Lung (tissue), 12 donors: ENCODE results near the gene SGTA. TPM values are rescaled to one million over a fixed set of nuclear protein-coding genes. Genes with fewer than 3 reads are reported as not detected.

Experiments used
- ATAC-seq: fragments of 200-7000 bp; cut with Tn5 transposase; one replicate; pipeline ENCODE4 v1.9.1; 2020; ENCODE audit warnings: moderate number of reproducible peaks; ENCODE audit not compliant: insufficient read depth, low FRiP score
- DNase-seq, 3 donors: peaks; one replicate each; pipeline ENCODE4 v3.0.0-alpha.2; 2013 to 2017
- H3K27ac ChIP-seq, 2 donors: one replicate each; pipeline ENCODE4 v1.5.1; 2013; ENCODE audit warnings: mild to moderate bottlenecking in 2 of 2, moderate library complexity in 2 of 2, control low read depth in 1 of 2, inconsistent platforms in 1 of 2, low read depth in 1 of 2, low read length in 1 of 2
- H3K27me3 ChIP-seq, 3 donors: one replicate each; pipeline ENCODE4 v1.5.1; 2013; ENCODE audit warnings: low read length in 2 of 3; ENCODE audit not compliant: control insufficient read depth in 3 of 3, insufficient read depth in 3 of 3
- H3K36me3 ChIP-seq, 4 donors: one replicate each; pipeline ENCODE4 v1.5.1; 2013; ENCODE audit warnings: low read length in 4 of 4, mild to moderate bottlenecking in 1 of 4, moderate library complexity in 1 of 4; ENCODE audit not compliant: control insufficient read depth in 4 of 4, insufficient read depth in 4 of 4
- H3K4me1 ChIP-seq, 5 donors: one replicate each; pipeline ENCODE4 v1.5.1; 2013; ENCODE audit warnings: low read length in 5 of 5, mild to moderate bottlenecking in 2 of 5, moderate library complexity in 1 of 5; ENCODE audit not compliant: control insufficient read depth in 5 of 5, insufficient read depth in 5 of 5
- H3K4me3 ChIP-seq: one replicate; pipeline ENCODE4 v1.5.1; 2013; ENCODE audit warnings: mild to moderate bottlenecking, control low read depth, moderate library complexity
- H3K9ac ChIP-seq, 2 donors: one replicate each; pipeline ENCODE4 v1.5.1; 2013; ENCODE audit warnings: low read length in 2 of 2, control low read depth in 1 of 2; ENCODE audit not compliant: insufficient read depth in 1 of 2
- H3K9me3 ChIP-seq, 4 donors: one replicate each; pipeline ENCODE4 v1.5.1; 2013; ENCODE audit warnings: low read length in 3 of 4, mild to moderate bottlenecking in 1 of 4, moderate library complexity in 1 of 4; ENCODE audit not compliant: control insufficient read depth in 4 of 4, insufficient read depth in 3 of 4
- WGBS, 2 donors: extraction: QIAGEN DNeasy Blood & Tissue Kit; methylation state at CpG; one replicate each; pipeline ENCODE4 v1.1.7; 2013; 5-methylcytosine and 5-hydroxymethylcytosine counted together
- polyA plus RNA-seq, 2 donors: library from polyadenylated mRNA; stranded (reverse); fragments of 200-250 nt; gene quantifications; one replicate each; pipeline ENCODE4 v1.2.1, GENCODE V29; 2013
- total RNA-seq, 2 donors: library from RNA; depleted of rRNA in 1 of 2; stranded (reverse); fragments of >200 nt in 1 of 2; gene quantifications; one replicate each; pipeline ENCODE4 v1.2.1, GENCODE V29; 2014 to 2021
- TF ChIP-seq, protein P1 (sequence below): IDR thresholded peaks from 2 replicates; pipeline ENCODE4 v1.5.1; 2012; ENCODE audit warnings: mild to moderate bottlenecking; ENCODE audit errors: control extremely low read depth, extremely low read depth
- donor health status: control.
- donor health status: control.
- donor health status: Bipolar disorder and iron deficiency.
- donor health status: healthy.
- donor health status: DM: yes; HTN: yes; CAD: no.

SGTA gene
- total and polyA plus RNA-seq, 4 donors, result 33.3 to 64.7 (median 51.9) TPM

DNA sequence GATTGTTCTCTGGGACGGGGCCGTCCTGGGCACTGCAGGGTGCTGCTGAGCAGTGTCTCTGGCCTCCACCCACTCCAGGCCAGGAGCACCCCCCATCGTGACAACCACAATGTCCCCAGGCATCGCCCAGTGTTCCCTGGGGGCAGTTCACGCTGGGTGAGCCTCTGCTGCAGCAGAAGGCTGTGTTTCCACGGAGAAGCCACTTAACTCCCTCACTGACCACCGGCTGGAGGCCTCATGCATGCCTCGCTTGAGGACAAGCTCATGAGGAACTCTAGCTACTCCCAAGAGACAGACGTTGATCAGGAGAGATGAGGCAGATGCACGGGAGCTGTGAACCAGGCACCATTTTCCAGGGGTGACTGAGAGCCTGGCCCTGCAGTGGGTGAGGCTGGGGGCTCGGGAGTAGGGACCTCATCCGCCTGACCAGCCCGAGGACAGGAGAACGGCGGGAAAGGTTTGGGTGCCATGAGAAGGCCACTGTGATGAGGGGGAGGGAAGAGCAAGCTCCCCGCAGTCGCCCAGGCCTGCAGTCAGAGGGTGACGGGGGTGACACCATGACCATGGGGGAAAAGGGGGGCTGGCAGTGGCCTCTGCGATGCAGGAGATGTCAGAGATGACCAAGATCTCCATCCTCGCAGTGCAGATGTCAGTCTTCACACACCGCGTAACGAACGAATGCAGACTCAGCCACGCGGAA, 48.3 kb downstream of the SGTA start:
- TF ChIP-seq, protein P1, sequence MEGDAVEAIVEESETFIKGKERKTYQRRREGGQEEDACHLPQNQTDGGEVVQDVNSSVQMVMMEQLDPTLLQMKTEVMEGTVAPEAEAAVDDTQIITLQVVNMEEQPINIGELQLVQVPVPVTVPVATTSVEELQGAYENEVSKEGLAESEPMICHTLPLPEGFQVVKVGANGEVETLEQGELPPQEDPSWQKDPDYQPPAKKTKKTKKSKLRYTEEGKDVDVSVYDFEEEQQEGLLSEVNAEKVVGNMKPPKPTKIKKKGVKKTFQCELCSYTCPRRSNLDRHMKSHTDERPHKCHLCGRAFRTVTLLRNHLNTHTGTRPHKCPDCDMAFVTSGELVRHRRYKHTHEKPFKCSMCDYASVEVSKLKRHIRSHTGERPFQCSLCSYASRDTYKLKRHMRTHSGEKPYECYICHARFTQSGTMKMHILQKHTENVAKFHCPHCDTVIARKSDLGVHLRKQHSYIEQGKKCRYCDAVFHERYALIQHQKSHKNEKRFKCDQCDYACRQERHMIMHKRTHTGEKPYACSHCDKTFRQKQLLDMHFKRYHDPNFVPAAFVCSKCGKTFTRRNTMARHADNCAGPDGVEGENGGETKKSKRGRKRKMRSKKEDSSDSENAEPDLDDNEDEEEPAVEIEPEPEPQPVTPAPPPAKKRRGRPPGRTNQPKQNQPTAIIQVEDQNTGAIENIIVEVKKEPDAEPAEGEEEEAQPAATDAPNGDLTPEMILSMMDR, result no peak
- peaks cover 0 to 4% (median 1%) of the 10 kb centered on the region in 4 donors for H3K9me3 ChIP-seq
- ATAC-seq (no peak), DNase-seq (no peak)
- no peak overlapping the region for H3K4me3 ChIP-seq
- WGBS, 2 donors, result 91 to 92% methylated on average over 26 of the region's 26 CpGs
- H3K36me3 ChIP-seq, result peaks cover 0 to 35% (median 15%) of the 10 kb centered on the region in 4 donors
- H3K9ac ChIP-seq, result no peak overlapping the region
- no peak overlapping the region for H3K27ac ChIP-seq
- no peaks in the 10 kb centered on the region for H3K27me3 ChIP-seq
- H3K4me1 ChIP-seq, result peaks cover 0 to 6% (median 3%) of the 10 kb centered on the region in 5 donors

DNA sequence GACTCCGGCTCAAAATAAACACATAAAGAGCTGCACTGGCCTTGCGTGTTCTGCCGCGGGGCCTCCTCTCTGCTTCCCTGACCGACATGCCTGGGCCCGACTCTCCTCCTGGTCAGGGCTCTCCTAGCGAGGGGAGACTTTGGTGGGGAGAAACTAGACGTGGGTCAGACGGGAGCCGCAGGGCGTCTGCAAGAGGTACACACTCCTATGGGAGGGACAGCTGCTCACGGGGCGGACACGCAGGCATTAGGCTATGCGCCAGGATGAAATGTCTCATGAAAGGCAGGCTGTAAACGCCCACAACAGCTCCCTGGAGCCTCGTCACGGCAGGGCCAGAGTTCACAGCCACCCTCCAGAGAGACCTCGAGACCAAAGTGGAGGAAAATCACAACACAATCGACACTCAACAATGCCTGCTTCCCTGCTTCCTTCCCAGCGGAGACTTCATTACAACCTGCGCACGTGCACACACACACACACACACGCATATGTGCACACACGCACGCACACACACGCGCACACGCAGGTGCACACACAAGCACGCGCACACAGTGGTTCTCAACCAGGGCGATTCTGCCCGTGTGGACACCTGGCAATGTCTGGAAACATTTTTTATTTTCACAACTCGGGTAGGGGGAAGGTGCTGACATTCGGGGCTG, 49.0 kb downstream of the SGTA start:
- Histone ChIP-seq H3K4me3 (no peak overlapping the region), H3K27me3 (no peaks in the 10 kb centered on the region), H3K36me3 (peaks cover 0 to 35% (median 15%) of the 10 kb centered on the region in 4 donors), H3K27ac (no peak overlapping the region), H3K9me3 (peaks cover 0 to 4% (median 1%) of the 10 kb centered on the region in 4 donors), H3K4me1 (peaks cover 0 to 2% (median 1%) of the 10 kb centered on the region in 5 donors), H3K9ac (no peak overlapping the region)
- WGBS, 2 donors, result 88 to 92% methylated on average over 35 of the region's 35 CpGs
- no peak for DNase-seq
- TF ChIP-seq, protein P1, result no peak
- ATAC-seq, result no peak

DNA sequence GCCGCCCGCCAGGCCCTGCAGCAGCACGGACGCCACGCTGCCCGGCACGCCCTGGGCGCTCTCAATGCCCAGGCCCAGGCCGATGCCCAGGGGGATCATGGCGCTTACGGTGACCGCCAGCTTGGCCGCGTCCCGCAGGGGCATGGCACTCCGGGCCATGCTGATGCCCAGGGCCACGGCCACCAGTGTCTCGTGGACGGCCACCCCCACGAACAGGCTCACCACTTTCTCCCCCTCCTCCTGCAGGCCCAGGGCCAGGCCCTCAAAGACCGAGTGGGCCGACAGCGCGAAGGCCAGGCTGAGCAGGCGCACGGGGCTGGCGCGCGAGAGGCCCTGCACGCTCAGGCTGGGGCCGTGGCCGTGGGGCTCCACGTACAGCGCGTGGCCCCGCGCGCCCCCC, 50.2 kb downstream of the SGTA start:
- peaks cover 0 to 8% (median 0%) of the 10 kb centered on the region in 5 donors for H3K4me1 ChIP-seq
- H3K27me3 ChIP-seq, result no peaks in the 10 kb centered on the region
- DNase-seq (no peak), ATAC-seq (no peak)
- H3K4me3 ChIP-seq, result no peak overlapping the region
- no peak overlapping the region for H3K27ac ChIP-seq
- H3K9ac ChIP-seq, result no peak overlapping the region
- peaks cover 0 to 4% (median 1%) of the 10 kb centered on the region in 4 donors for H3K9me3 ChIP-seq
- WGBS, 2 donors, result 96 to 97% methylated on average over 35 to 38 of the region's 38 CpGs
- TF ChIP-seq, protein P1, result no peak
- H3K36me3 ChIP-seq, result peaks cover 0 to 35% (median 15%) of the 10 kb centered on the region in 4 donors
